Measurements from ENCODE around the gene SPTBN1. TPM values are rescaled to one million over a fixed set of nuclear protein-coding genes. Genes with fewer than 3 reads are reported as not detected.
A peak's percentile ranks its signal among the peaks of the same experiment; 100 is the strongest.

SPTBN1 gene
- total and polyA plus RNA-seq, 2 of the 13 experiments (the other 11 are each of a cell fraction or from before 2014, with no cell fraction given): 123 to 299 TPM

DNA sequence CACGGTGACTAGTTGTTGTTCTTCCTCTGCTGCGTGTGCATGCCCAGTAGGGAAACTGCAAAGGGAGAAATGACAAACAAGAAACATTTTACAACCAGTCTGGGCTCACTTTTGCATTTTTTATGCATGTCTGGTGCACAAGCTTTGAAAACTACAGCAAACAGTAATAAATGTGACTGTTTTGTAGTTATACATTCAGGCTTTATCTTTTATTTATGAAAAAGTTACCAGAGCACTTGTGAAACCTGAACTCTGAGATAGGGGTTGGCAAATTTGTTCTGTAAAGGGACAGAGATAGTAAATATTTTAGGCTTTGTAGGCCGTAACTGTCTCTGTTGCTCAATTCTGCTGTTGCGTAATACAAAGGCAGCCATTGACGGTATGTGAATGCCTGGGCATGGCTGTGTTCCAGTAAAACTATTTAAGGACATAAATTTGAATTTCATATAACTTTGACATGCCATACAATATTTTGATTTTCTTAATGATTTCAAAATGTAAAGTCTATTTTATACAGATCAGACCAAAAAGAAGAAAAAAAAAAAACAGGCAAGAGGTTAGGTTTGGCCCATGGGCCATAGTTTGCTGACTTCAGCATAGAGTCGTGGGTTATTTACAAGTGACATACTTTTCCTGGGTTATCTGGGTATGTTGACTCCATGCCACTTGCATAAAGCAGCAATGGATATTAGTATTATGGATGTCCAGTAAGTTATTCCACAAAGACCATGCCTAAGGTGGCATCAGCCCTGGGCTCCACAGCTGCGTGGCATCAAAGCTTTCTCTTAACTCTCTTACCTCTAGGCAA, 213.8 kb downstream of the SPTBN1 start (continued):
- TF ChIP-seq, protein P1, sequence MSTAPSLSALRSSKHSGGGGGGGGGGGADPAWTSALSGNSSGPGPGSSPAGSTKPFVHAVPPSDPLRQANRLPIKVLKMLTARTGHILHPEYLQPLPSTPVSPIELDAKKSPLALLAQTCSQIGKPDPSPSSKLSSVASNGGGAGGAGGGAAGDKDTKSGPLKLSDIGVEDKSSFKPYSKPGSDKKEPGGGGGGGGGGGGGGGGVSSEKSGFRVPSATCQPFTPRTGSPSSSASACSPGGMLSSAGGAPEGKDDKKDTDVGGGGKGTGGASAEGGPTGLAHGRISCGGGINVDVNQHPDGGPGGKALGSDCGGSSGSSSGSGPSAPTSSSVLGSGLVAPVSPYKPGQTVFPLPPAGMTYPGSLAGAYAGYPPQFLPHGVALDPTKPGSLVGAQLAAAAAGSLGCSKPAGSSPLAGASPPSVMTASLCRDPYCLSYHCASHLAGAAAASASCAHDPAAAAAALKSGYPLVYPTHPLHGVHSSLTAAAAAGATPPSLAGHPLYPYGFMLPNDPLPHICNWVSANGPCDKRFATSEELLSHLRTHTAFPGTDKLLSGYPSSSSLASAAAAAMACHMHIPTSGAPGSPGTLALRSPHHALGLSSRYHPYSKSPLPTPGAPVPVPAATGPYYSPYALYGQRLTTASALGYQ (CRISPR knock-in tag; IDR thresholded peaks at IDR 0.05): peak; percentile 98
- TF ChIP-seq KLF12 (CRISPR knock-in tag; IDR thresholded peaks at IDR 0.05; ENCODE audit: borderline replicate concordance): 0 out of 2 replicates have a peak, but pooled peaks have one; percentile 52
- peak; percentile 26; the same call in 1 of the 2 replicates for TF ChIP-seq HOXA9 (CRISPR knock-in tag; IDR thresholded peaks at IDR 0.05; ENCODE audit: borderline replicate concordance)
- TF ChIP-seq CEBPB (IDR thresholded peaks at IDR 0.05; ENCODE audit: borderline replicate concordance, low read depth, low read length): peak; percentile 100
- TF ChIP-seq, protein P2, sequence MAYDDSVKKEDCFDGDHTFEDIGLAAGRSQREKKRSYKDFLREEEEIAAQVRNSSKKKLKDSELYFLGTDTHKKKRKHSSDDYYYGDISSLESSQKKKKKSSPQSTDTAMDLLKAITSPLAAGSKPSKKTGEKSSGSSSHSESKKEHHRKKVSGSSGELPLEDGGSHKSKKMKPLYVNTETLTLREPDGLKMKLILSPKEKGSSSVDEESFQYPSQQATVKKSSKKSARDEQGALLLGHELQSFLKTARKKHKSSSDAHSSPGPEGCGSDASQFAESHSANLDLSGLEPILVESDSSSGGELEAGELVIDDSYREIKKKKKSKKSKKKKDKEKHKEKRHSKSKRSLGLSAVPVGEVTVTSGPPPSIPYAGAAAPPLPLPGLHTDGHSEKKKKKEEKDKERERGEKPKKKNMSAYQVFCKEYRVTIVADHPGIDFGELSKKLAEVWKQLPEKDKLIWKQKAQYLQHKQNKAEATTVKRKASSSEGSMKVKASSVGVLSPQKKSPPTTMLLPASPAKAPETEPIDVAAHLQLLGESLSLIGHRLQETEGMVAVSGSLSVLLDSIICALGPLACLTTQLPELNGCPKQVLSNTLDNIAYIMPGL (CRISPR knock-in tag; IDR thresholded peaks at IDR 0.05; ENCODE audit: borderline replicate concordance in 1 of 2, low read depth in 1 of 2): peak; percentile 31 to 58; a peak in 1 of 4 replicates
- TF ChIP-seq, protein P3, sequence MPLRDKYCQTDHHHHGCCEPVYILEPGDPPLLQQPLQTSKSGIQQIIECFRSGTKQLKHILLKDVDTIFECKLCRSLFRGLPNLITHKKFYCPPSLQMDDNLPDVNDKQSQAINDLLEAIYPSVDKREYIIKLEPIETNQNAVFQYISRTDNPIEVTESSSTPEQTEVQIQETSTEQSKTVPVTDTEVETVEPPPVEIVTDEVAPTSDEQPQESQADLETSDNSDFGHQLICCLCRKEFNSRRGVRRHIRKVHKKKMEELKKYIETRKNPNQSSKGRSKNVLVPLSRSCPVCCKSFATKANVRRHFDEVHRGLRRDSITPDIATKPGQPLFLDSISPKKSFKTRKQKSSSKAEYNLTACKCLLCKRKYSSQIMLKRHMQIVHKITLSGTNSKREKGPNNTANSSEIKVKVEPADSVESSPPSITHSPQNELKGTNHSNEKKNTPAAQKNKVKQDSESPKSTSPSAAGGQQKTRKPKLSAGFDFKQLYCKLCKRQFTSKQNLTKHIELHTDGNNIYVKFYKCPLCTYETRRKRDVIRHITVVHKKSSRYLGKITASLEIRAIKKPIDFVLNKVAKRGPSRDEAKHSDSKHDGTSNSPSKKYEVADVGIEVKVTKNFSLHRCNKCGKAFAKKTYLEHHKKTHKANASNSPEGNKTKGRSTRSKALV (CRISPR knock-in tag; IDR thresholded peaks at IDR 0.05): peak; percentile 79
- peak; percentile 81; the same call in 1 of the 2 replicates for TF ChIP-seq GFI1 (CRISPR knock-in tag; IDR thresholded peaks at IDR 0.05; ENCODE audit: borderline replicate concordance)
- TF ChIP-seq GATAD2A (CRISPR knock-in tag; IDR thresholded peaks at IDR 0.05): peak; percentile 100
- peak; percentile 95 for TF ChIP-seq ZMYM4 (CRISPR knock-in tag; IDR thresholded peaks at IDR 0.05)
- peak; percentile 25; the same call in 1 of the 2 replicates for TF ChIP-seq PHF20 (CRISPR knock-in tag; IDR thresholded peaks at IDR 0.05)
- TF ChIP-seq NONO (IDR thresholded peaks at IDR 0.05): no peak
- TF ChIP-seq NONO (CRISPR knock-in tag; conservative IDR thresholded peaks at IDR 0.05): peak; percentile 37; the same call in 1 of the 2 replicates
- TF ChIP-seq, protein P4, sequence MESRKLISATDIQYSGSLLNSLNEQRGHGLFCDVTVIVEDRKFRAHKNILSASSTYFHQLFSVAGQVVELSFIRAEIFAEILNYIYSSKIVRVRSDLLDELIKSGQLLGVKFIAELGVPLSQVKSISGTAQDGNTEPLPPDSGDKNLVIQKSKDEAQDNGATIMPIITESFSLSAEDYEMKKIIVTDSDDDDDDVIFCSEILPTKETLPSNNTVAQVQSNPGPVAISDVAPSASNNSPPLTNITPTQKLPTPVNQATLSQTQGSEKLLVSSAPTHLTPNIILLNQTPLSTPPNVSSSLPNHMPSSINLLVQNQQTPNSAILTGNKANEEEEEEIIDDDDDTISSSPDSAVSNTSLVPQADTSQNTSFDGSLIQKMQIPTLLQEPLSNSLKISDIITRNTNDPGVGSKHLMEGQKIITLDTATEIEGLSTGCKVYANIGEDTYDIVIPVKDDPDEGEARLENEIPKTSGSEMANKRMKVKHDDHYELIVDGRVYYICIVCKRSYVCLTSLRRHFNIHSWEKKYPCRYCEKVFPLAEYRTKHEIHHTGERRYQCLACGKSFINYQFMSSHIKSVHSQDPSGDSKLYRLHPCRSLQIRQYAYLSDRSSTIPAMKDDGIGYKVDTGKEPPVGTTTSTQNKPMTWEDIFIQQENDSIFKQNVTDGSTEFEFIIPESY (CRISPR knock-in tag; IDR thresholded peaks at IDR 0.05): peak; percentile 83
- TF ChIP-seq MAFK (conservative IDR thresholded peaks at IDR 0.05 in 1 of 2, IDR thresholded peaks at IDR 0.05 in 1 of 2; ENCODE audit: low read length in 2 of 2): peak; percentile 73 to 76
- no peak for TF ChIP-seq SP4 (CRISPR knock-in tag; IDR thresholded peaks at IDR 0.05)
